Measurements from ENCODE around the gene BIRC3. TPM values are rescaled to one million over a fixed set of nuclear protein-coding genes. Genes with fewer than 3 reads are reported as not detected.

The BIRC3 gene
- total and polyA plus RNA-seq, 2 of the 4 experiments (the other 2 are of a cell fraction) = 2.2 to 5.0 TPM

GRCh38 chr11:102280245-102280833 lies 36.9 kb upstream of the BIRC3 start:
- WGBS, 2 experiments (ENCODE audit: extremely low coverage in 2 of 2, insufficient read length in 1 of 2) = no CpG with 5 or more reads among the region's 4 CpGs
- intact Hi-C loops (cut with micrococcal nuclease) (loop anchor here (10.0 kb wide), 1 partner anchor 416 kb away; no protein-coding TSS in a partner anchor), dilution Hi-C loops (cut with HindIII; ENCODE audit: low sequenced_read_pairs, unreplicated experiment) (no loop called here), in situ Hi-C loops (cut with MboI; ENCODE audit: low sequenced_read_pairs) (loop anchor here (25.0 kb wide), 1 partner anchor 107 kb away; no protein-coding TSS in a partner anchor)
- ATAC-seq (ENCODE audit: low read depth) = peak; percentile 11; the same call in 1 of the 2 replicates
- no peak overlapping the region for H3K18ac ChIP-seq (ENCODE audit: low read depth, low read length)
- DNase-seq = no peak
- H2BK120ac ChIP-seq (ENCODE audit: low read depth, low read length) = peak overlapping the region; percentile 16; the same call in 1 of the 2 replicates
- no peak overlapping the region for H3K9ac ChIP-seq (ENCODE audit: low read depth, low read length)
- no peak overlapping the region for H4K91ac ChIP-seq (ENCODE audit: insufficient read depth, low read depth, low read length)
- H3K4me1 ChIP-seq (ENCODE audit: control insufficient read depth, insufficient read depth, low read length) = peaks cover 6% of the 10 kb centered on the region
- H4K5ac ChIP-seq (ENCODE audit: low read depth, low read length) = no peak overlapping the region
- no peaks in the 10 kb centered on the region for H3K9me3 ChIP-seq (ENCODE audit: control insufficient read depth, insufficient read depth, low read length)
- no peaks in the 10 kb centered on the region for H4K20me1 ChIP-seq (ENCODE audit: insufficient read depth, low read length)
- H2AK9ac ChIP-seq (replicated peaks; ENCODE audit: low read depth, low read length, poor library complexity) = peak overlapping the region; percentile 47
- CTCF ChIA-PET = interaction anchor here (0.6 to 2.8 kb wide), 4 partner anchors 9 to 480 kb away, joined by 3 to 14 read pairs (median 6); no protein-coding TSS in a partner anchor
- peak overlapping the region; percentile 64 for H2AK5ac ChIP-seq (ENCODE audit: low read depth, low read length)
- H2BK15ac ChIP-seq (ENCODE audit: low read depth, low read length) = no peak overlapping the region
- no peak overlapping the region for H3K4me3 ChIP-seq (ENCODE audit: insufficient read depth, low read depth, low read length)
- no peak overlapping the region; the same call in 1 of the 2 replicates for H3K23ac ChIP-seq (ENCODE audit: low read depth, low read length)
- BruUV-seq (replicated peaks) = no TSS peak
- H3K14ac ChIP-seq (replicated peaks; ENCODE audit: low read depth, low read length) = no peak overlapping the region
- POLR2A ChIA-PET (ENCODE audit: unreplicated experiment) = no interaction called here
- H2BK5ac ChIP-seq (ENCODE audit: low read depth, low read length, poor library complexity, severe bottlenecking) = no peak overlapping the region
- no peak overlapping the region for H3K27ac ChIP-seq (ENCODE audit: insufficient read depth, low read length)
- TF ChIP-seq MAZ (IDR thresholded peaks at IDR 0.05; ENCODE audit: borderline replicate concordance, low read depth, low read length) (no peak), RCOR1 (IDR thresholded peaks at IDR 0.05; ENCODE audit: insufficient replicate concordance, low read length) (no peak), MXI1 (IDR thresholded peaks at IDR 0.05; ENCODE audit: borderline replicate concordance, low read depth, low read length) (no peak), POLR2A (IDR thresholded peaks at IDR 0.05; ENCODE audit: low read depth, low read length) (no peak), RFX5 (IDR thresholded peaks at IDR 0.05; ENCODE audit: low read depth, low read length) (no peak), ELK1 (IDR thresholded peaks at IDR 0.05; ENCODE audit: borderline replicate concordance, low read depth, low read length) (no peak), CTCF (conservative IDR thresholded peaks at IDR 0.05; ENCODE audit: low read depth, low read length) (no peak), CHD1 (IDR thresholded peaks at IDR 0.05; ENCODE audit: low read depth, low read length) (no peak), MAFK (IDR thresholded peaks at IDR 0.05; ENCODE audit: low read depth, low read length) (no peak), RAD21 (IDR thresholded peaks at IDR 0.05; ENCODE audit: low read length) (no peak), FOS (IDR thresholded peaks at IDR 0.05; ENCODE audit: low read depth, low read length) (no peak), CEBPB (IDR thresholded peaks at IDR 0.05; ENCODE audit: low read depth, low read length) (no peak), SMC3 (IDR thresholded peaks at IDR 0.05; ENCODE audit: low read depth, low read length) (no peak), NFE2L2 (IDR thresholded peaks at IDR 0.05; ENCODE audit: low read depth, low read length) (no peak), BHLHE40 (IDR thresholded peaks at IDR 0.05; ENCODE audit: low read depth, low read length) (no peak)
- TF ChIP-seq, protein P1, sequence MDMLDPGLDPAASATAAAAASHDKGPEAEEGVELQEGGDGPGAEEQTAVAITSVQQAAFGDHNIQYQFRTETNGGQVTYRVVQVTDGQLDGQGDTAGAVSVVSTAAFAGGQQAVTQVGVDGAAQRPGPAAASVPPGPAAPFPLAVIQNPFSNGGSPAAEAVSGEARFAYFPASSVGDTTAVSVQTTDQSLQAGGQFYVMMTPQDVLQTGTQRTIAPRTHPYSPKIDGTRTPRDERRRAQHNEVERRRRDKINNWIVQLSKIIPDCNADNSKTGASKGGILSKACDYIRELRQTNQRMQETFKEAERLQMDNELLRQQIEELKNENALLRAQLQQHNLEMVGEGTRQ (IDR thresholded peaks at IDR 0.05; ENCODE audit: low read depth, low read length) = no peak
- no peak overlapping the region for H3K56ac ChIP-seq (ENCODE audit: extremely low read depth, insufficient read depth, low read length)
- no peak overlapping the region for H2AFZ ChIP-seq (replicated peaks; ENCODE audit: low read length, poor library complexity)
- no peaks in the 10 kb centered on the region for H3K79me1 ChIP-seq (ENCODE audit: low read depth in 1 of 2, low read length in 2 of 2)
- H3K27me3 ChIP-seq (ENCODE audit: control insufficient read depth, insufficient read depth, low read length) = no peaks in the 10 kb centered on the region
- H3K36me3 ChIP-seq (ENCODE audit: control insufficient read depth, insufficient read depth, low read length) = no peaks in the 10 kb centered on the region
- no peak overlapping the region for H4K8ac ChIP-seq (ENCODE audit: low read depth in 2 of 2, low read length in 2 of 2)
- no peak overlapping the region for H3K4ac ChIP-seq (ENCODE audit: low read depth, low read length)
- H2BK20ac ChIP-seq (ENCODE audit: low read depth, low read length) = no peak overlapping the region
- peaks cover 5% of the 10 kb centered on the region; the same call in 1 of the 2 replicates for H3K9me1 ChIP-seq (ENCODE audit: insufficient read depth, low read length)
- H3K4me2 ChIP-seq (ENCODE audit: low read depth, low read length) = peak overlapping the region; percentile 34; the same call in 1 of the 2 replicates

Data from IMR-90 (cell line).